ENCODE data around the gene FRMPD3.

The FRMPD3 gene

GRCh38 chrX:107457289-107457688, 7.8 kb downstream of the FRMPD3 start:
- TF ChIP-seq CSRNP3 (CRISPR knock-in tag; IDR thresholded peaks at IDR 0.05) = no peak
- TF ChIP-seq SNAI2 (CRISPR knock-in tag; IDR thresholded peaks at IDR 0.05) = no peak
- TF ChIP-seq PPARA (CRISPR knock-in tag; IDR thresholded peaks at IDR 0.05; ENCODE audit: borderline replicate concordance) = no peak
- TF ChIP-seq, protein P1, sequence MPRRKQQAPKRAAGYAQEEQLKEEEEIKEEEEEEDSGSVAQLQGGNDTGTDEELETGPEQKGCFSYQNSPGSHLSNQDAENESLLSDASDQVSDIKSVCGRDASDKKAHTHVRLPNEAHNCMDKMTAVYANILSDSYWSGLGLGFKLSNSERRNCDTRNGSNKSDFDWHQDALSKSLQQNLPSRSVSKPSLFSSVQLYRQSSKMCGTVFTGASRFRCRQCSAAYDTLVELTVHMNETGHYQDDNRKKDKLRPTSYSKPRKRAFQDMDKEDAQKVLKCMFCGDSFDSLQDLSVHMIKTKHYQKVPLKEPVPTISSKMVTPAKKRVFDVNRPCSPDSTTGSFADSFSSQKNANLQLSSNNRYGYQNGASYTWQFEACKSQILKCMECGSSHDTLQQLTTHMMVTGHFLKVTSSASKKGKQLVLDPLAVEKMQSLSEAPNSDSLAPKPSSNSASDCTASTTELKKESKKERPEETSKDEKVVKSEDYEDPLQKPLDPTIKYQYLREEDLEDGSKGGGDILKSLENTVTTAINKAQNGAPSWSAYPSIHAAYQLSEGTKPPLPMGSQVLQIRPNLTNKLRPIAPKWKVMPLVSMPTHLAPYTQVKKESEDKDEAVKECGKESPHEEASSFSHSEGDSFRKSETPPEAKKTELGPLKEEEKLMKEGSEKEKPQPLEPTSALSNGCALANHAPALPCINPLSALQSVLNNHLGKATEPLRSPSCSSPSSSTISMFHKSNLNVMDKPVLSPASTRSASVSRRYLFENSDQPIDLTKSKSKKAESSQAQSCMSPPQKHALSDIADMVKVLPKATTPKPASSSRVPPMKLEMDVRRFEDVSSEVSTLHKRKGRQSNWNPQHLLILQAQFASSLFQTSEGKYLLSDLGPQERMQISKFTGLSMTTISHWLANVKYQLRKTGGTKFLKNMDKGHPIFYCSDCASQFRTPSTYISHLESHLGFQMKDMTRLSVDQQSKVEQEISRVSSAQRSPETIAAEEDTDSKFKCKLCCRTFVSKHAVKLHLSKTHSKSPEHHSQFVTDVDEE (CRISPR knock-in tag; IDR thresholded peaks at IDR 0.05) = no peak

DNA sequence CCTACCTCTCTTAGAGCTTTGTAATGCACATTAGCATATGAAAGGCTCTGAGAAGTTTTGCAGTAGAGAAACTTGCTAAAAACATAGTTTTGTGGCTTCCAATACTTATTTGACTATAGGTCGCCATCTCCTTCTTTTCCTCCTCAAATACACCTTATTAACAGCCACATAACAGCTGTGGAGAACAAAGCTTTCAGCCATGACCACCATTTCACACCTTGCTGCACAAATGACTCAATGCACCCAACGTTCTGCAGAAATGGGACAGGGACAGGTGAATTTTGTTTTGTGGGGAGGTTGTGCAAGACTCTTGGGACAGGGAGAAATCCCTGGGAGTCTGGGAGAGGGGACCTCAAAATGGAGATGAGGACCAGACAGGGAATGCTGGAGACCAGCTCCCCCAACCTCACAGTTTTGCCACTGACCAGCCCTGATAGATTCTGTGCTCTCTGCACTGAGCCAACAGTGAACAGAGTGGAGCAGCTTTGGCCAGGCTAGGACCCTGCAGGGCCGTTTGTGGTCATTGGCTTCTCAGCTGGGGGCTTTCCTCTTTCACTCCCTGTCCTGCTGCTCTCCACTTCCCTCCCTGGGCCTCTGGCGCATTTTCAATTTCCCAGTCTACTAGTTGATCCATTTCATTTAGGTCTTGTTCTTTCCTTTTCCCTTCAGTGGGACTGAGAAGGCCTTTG, 16.6 kb downstream of the FRMPD3 start:
- no peak for TF ChIP-seq ARNTL (CRISPR knock-in tag; IDR thresholded peaks at IDR 0.05; ENCODE audit: borderline replicate concordance, low read depth)
- no peak for TF ChIP-seq ZNF565 (CRISPR knock-in tag; conservative IDR thresholded peaks at IDR 0.05; ENCODE audit: low read depth)
- TF ChIP-seq OSR1 (CRISPR knock-in tag; IDR thresholded peaks at IDR 0.05) = no peak
- TF ChIP-seq TOX (CRISPR knock-in tag; IDR thresholded peaks at IDR 0.05; ENCODE audit: borderline replicate concordance) = no peak
- no peak for TF ChIP-seq ESRRG (CRISPR knock-in tag; IDR thresholded peaks at IDR 0.05)
- TF ChIP-seq BACH2 (CRISPR knock-in tag; IDR thresholded peaks at IDR 0.05; ENCODE audit: borderline replicate concordance) = no peak
- no peak for ATAC-seq

More at GRCh38 chrX:107457289-107457688, 7.8 kb downstream of the FRMPD3 start:
- ATAC-seq = no peak

GRCh38 chrX:107467271-107467670, 17.8 kb downstream of the FRMPD3 start:
- TF ChIP-seq, protein P1 (CRISPR knock-in tag; IDR thresholded peaks at IDR 0.05) = no peak
- no peak for TF ChIP-seq OSR1 (CRISPR knock-in tag; IDR thresholded peaks at IDR 0.05)
- no peak for TF ChIP-seq TOX (CRISPR knock-in tag; IDR thresholded peaks at IDR 0.05; ENCODE audit: borderline replicate concordance)
- TF ChIP-seq ZNF565 (CRISPR knock-in tag; conservative IDR thresholded peaks at IDR 0.05; ENCODE audit: low read depth) = no peak
- TF ChIP-seq CSDC2 (CRISPR knock-in tag; IDR thresholded peaks at IDR 0.05) = no peak
- TF ChIP-seq, protein P2, sequence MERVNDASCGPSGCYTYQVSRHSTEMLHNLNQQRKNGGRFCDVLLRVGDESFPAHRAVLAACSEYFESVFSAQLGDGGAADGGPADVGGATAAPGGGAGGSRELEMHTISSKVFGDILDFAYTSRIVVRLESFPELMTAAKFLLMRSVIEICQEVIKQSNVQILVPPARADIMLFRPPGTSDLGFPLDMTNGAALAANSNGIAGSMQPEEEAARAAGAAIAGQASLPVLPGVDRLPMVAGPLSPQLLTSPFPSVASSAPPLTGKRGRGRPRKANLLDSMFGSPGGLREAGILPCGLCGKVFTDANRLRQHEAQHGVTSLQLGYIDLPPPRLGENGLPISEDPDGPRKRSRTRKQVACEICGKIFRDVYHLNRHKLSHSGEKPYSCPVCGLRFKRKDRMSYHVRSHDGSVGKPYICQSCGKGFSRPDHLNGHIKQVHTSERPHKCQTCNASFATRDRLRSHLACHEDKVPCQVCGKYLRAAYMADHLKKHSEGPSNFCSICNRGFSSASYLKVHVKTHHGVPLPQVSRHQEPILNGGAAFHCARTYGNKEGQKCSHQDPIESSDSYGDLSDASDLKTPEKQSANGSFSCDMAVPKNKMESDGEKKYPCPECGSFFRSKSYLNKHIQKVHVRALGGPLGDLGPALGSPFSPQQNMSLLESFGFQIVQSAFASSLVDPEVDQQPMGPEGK (CRISPR knock-in tag; IDR thresholded peaks at IDR 0.05; ENCODE audit: borderline replicate concordance) = no peak
- no peak for TF ChIP-seq ZFP3 (CRISPR knock-in tag; IDR thresholded peaks at IDR 0.05)
- TF ChIP-seq ZFP30 (CRISPR knock-in tag; IDR thresholded peaks at IDR 0.05) = no peak
- no peak for TF ChIP-seq ISL1 (CRISPR knock-in tag; IDR thresholded peaks at IDR 0.05)
- no peak for TF ChIP-seq SNAI2 (CRISPR knock-in tag; IDR thresholded peaks at IDR 0.05)
- no peak for TF ChIP-seq ZC3H10 (CRISPR knock-in tag; IDR thresholded peaks at IDR 0.05)
- TF ChIP-seq, protein P3, sequence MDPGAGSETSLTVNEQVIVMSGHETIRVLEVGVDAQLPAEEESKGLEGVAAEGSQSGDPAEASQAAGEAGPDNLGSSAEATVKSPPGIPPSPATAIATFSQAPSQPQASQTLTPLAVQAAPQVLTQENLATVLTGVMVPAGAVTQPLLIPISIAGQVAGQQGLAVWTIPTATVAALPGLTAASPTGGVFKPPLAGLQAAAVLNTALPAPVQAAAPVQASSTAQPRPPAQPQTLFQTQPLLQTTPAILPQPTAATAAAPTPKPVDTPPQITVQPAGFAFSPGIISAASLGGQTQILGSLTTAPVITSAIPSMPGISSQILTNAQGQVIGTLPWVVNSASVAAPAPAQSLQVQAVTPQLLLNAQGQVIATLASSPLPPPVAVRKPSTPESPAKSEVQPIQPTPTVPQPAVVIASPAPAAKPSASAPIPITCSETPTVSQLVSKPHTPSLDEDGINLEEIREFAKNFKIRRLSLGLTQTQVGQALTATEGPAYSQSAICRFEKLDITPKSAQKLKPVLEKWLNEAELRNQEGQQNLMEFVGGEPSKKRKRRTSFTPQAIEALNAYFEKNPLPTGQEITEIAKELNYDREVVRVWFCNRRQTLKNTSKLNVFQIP (CRISPR knock-in tag; IDR thresholded peaks at IDR 0.05; ENCODE audit: borderline replicate concordance, low read depth) = no peak
- TF ChIP-seq ARNTL (CRISPR knock-in tag; IDR thresholded peaks at IDR 0.05; ENCODE audit: borderline replicate concordance, low read depth) = no peak
- TF ChIP-seq TCF4 (CRISPR knock-in tag; IDR thresholded peaks at IDR 0.05; ENCODE audit: borderline replicate concordance) = no peak
- no peak for TF ChIP-seq ESRRG (CRISPR knock-in tag; IDR thresholded peaks at IDR 0.05)
- no peak for TF ChIP-seq BACH2 (CRISPR knock-in tag; IDR thresholded peaks at IDR 0.05; ENCODE audit: borderline replicate concordance)
- no peak for TF ChIP-seq CSRNP3 (CRISPR knock-in tag; IDR thresholded peaks at IDR 0.05)
- no peak for TF ChIP-seq ZNF70 (CRISPR knock-in tag; IDR thresholded peaks at IDR 0.05)
- TF ChIP-seq ZNF8 (CRISPR knock-in tag; IDR thresholded peaks at IDR 0.05) = no peak
- TF ChIP-seq RARB (CRISPR knock-in tag; IDR thresholded peaks at IDR 0.05) = no peak
- no peak for ATAC-seq
